Measurements from ENCODE around the gene BRSK2. TPM values are rescaled to one million over a fixed set of nuclear protein-coding genes. Genes with fewer than 3 reads are reported as not detected.

BRSK2 gene
- total RNA-seq, 1 experiment from 2014 or later = not detected

DNA sequence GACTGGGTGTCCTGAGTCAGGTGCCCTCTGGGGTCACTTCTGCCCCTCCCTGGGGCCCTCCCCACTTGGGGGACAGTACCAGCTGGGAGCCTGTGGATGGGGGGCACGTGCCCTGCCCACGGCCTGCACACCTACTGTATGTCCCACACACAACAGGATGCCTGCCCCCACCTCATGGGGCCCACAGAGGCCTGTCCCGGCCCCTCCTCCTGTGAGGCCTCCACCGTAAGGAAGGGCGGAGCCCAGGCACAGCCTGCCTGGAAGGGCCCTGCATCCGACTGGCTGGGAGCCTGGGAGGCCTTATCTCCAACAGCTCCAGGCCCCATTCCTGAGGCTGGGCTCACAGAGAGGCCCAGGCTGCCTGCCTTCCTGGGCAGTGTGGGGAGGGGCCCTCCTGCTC, 47.8 kb downstream of the BRSK2 start:
- DNase-seq (ENCODE audit: low read depth) = peak; percentile 10

GRCh38 chr11:1438261-1438966, 48.7 kb downstream of the BRSK2 start:
- no peak for DNase-seq (ENCODE audit: low read depth)

- no peak for DNase-seq (ENCODE audit: low read depth)
Measured at GRCh38 chr11:1438967-1439330, 49.2 kb downstream of the BRSK2 start.

DNA sequence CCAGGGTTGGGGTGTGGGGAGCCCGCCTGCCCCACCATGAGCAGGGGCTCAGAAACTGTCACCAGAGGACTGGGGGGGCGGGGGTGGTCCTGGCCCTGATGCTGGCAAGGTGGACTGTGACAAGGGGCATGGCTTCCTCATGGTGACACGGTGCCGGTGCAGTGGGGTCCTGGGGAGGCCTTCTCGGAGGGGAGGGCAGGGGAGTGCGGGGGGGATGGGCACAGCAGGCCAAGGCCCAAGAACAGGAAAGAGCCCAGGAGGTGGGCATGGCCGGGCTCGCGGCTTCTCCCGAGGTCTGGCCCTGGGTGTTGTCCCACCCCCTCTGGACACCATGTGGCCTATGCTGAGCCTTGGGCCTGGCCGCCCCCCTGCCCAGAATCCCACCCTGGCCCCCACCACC, 49.6 kb downstream of the BRSK2 start:
- no peak for DNase-seq (ENCODE audit: low read depth)

GRCh38 chr11:1440066-1440465, 50.3 kb downstream of the BRSK2 start:
- no peak for DNase-seq (ENCODE audit: low read depth)

GRCh38 chr11:1440496-1440895, 50.8 kb downstream of the BRSK2 start:
- no peak for DNase-seq (ENCODE audit: low read depth)

DNA sequence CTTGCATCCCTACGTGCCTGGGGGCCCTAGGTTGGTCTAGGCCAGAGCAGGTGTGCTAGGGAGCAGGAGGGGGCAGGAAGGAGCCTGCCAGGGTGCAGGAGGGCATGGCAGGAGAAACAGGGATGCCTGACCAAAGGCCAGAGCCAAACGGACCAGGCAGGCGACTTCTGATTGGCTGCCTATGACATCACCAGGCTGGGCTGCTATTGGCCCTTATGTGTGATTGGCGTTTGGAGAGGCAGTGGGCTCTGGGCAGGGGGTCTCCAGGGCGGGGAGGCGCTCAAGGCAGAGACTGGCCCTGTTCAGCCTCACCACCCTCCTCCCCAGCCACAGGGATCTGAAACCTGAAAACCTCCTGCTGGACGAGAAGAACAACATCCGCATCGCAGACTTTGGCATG, 52.4 kb downstream of the BRSK2 start:
- DNase-seq (ENCODE audit: low read depth) = no peak

DNA sequence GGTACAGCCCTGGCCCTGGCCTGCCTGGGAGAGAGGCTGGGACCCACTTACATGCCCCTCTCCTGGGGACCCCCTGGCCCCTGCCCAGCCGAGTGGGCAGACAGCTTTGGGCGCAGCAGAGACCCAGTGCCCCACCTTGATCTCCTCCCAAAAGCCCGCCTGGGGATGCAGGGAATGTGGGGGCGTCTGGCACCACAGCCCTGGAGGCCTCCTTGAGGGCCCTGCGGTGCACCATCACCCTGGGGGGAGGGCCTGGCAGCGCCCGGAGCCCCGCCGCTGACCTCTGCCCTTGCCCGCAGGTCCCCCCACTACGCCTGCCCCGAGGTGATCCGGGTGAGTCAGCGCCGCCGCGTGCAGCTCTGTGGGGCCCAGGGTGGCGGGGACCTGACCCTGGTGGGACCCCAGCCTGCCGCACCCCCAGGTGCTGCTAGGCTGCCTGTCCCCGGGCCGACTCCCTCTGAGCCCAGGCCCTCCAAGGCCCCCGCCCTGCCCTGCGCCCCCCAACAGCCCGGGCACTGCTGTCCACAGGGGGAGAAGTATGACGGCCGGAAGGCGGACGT, 53.2 kb downstream of the BRSK2 start:
- DNase-seq (ENCODE audit: low read depth) = no peak

GRCh38 chr11:1443737-1444136, 54.0 kb downstream of the BRSK2 start:
- DNase-seq (ENCODE audit: low read depth) = no peak

- no peak for DNase-seq (ENCODE audit: low read depth)
Measured at GRCh38 chr11:1444321-1444720, 54.6 kb downstream of the BRSK2 start.

DNA sequence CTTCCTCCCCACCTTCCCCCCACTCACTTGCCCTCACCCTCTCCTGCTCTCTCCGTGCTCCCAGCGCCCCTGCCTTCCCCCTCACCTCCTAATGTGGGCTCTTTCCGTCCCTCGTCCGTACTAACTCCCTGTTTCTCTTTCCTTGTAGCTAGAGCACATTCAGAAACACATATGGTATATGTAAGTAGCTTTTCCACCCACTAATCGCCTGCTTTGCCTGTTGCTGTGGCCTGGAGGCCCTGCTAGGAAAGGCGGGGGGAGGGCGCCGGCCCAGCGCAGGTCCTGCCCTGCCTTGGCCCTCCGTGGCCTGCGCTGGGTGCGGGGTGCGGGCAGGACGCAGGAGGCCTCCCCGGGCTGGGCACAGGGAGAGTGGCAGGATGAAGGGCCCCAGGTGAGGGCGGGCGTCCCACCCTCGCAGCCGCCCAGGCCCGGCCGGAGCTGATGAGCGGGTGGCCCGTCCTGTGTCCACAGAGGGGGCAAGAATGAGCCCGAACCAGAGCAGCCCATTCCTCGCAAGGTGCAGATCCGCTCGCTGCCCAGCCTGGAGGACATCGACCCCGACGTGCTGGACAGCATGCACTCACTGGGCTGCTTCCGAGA, 55.2 kb downstream of the BRSK2 start:
- no peak for DNase-seq (ENCODE audit: low read depth)

GRCh38 chr11:1445741-1446445, 56.2 kb downstream of the BRSK2 start:
- no peak for DNase-seq (ENCODE audit: low read depth)

DNA sequence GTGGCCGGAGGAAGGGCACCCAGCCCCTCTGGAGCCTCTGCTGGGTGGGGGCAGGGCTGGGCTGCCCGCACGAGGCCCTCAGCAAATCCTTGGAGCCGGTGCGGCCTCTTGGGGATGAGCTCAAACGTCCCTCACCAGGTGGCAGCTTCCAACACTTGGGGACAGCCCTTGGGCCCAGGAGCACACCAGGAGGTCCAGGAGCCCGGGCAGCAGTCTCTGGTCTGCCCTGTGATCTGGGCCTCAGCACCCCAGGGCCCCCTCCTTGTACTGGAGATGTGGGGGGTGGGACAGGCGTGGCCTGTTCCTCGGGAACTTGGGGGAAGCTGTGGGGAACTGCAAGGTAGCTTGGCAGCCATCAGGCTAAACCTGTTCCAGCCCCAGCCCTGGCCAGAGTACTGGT, 56.9 kb downstream of the BRSK2 start:
- no peak for DNase-seq (ENCODE audit: low read depth)

DNA sequence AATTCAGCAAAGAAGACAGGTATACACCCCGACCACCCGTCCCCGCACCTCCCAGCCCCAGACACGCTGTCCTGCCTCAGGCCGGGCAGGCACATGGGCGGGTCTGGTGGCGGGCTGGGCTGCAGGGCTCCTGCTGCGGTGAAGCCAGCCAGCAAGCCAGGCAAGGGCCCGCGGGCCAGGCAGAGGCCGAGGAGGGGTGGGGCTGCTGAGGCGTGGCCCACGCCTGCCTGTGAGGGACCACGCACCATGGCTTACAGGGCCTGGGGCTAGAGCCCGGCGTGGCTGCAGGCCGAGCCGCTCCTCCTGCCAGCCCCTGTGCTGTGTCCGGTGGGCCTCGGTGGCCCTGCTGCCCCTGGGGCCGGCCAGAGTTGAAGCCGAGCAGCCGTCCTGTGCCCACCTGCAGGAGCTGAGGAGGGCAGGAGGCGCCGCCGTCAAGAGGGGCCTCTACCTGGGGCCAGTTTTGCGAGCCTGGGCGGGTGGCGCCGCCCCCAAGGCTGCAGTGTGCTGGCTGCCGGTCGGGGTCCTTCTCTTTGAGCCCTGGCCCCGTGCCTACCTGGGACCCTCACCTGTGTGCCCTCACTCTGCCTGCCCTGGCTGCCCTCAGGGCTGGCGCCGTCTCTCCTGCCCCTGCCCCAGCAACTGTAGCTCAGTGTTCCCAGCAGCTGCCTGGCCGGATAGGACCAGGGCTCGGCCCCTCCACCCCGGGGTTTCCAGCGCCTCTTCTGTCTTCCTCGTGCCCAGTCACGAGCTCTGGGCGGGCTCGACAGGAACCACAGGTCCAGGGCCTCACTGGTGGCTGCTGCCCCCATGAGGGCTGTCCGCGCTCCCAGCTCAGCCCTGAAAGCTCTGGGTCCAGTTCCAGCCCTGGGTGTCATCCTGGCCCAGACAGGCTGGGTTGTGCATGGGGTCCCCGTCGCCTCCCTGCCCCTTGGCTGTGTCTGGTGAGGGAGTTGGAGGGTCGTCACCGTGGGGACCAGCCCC, 58.4 kb downstream of the BRSK2 start:
- DNase-seq (ENCODE audit: low read depth) = no peak

GRCh38 chr11:1448882-1449281, 59.1 kb downstream of the BRSK2 start:
- no peak for DNase-seq (ENCODE audit: low read depth)

- DNase-seq (ENCODE audit: low read depth) = no peak
Measured at GRCh38 chr11:1449490-1450243, 59.9 kb downstream of the BRSK2 start.

DNA sequence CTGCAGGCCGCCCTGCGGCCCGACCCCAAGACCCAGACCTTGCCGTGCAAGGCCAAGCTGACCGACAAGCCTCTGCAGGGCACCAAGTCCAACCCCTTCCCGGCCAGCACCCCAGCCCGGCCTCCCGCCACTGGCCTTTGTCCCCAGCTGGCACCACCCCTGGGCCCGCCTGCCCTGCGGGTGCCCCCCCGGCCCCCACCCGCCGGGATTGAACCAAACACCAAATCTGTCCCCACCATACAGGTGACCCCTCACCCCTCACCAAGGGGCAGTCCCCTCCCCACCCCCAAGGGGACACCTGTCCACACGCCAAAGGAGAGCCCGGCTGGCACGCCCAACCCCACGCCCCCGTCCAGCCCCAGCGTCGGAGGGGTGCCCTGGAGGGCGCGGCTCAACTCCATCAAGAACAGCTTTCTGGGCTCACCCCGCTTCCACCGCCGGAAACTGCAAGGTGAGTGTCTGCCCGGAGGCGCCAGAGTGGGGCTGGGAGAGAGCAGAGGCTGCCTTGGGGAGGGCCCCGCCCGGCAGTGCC, 60.7 kb downstream of the BRSK2 start:
- no peak for DNase-seq (ENCODE audit: low read depth)

- DNase-seq (ENCODE audit: low read depth) = no peak
Measured at GRCh38 chr11:1450949-1451710, 61.4 kb downstream of the BRSK2 start.

GRCh38 chr11:1451781-1452470, 62.2 kb downstream of the BRSK2 start:
- no peak for DNase-seq (ENCODE audit: low read depth)

All from RPMI7951 (cell line).